Measurements from ENCODE around the gene FRMPD4.
"Not testable (repeated sequence)": the region's sequence is repeated elsewhere in the genome, so short reads cannot be mapped to it uniquely, and the experiment has no call there.

FRMPD4 gene

GRCh38 chrX:12538096-12538495, 399.8 kb downstream of the FRMPD4 start:
- not testable (repeated sequence) for DNase-seq (ENCODE audit: low read depth)

GRCh38 chrX:12542251-12542650, 404.0 kb downstream of the FRMPD4 start:
- not testable (repeated sequence) for DNase-seq (ENCODE audit: low read depth)

GRCh38 chrX:12548341-12548740, 410.1 kb downstream of the FRMPD4 start:
- DNase-seq (ENCODE audit: low read depth): no peak

- DNase-seq (ENCODE audit: low read depth): no peak
These were observed 410.5 kb downstream of the FRMPD4 start for GRCh38 chrX:12548746-12549145.

GRCh38 chrX:12554206-12554605, 415.9 kb downstream of the FRMPD4 start:
- DNase-seq (ENCODE audit: low read depth): no peak

- no peak for DNase-seq (ENCODE audit: low read depth)
These were observed 424.8 kb downstream of the FRMPD4 start for GRCh38 chrX:12563121-12563520.

GRCh38 chrX:12564221-12564620, 425.9 kb downstream of the FRMPD4 start:
- no peak for DNase-seq (ENCODE audit: low read depth)

- no peak for DNase-seq (ENCODE audit: low read depth)
These were observed 429.6 kb downstream of the FRMPD4 start for GRCh38 chrX:12567857-12568256.

GRCh38 chrX:12570859-12571501, 432.7 kb downstream of the FRMPD4 start:
- no peak for DNase-seq (ENCODE audit: low read depth)

- DNase-seq (ENCODE audit: low read depth): no peak
These were observed 441.0 kb downstream of the FRMPD4 start for GRCh38 chrX:12579311-12579710.

GRCh38 chrX:12580548-12580947, 442.3 kb downstream of the FRMPD4 start:
- no peak for DNase-seq (ENCODE audit: low read depth)

- no peak for DNase-seq (ENCODE audit: low read depth)
These were observed 443.3 kb downstream of the FRMPD4 start for GRCh38 chrX:12581546-12581945.

GRCh38 chrX:12582649-12583048, 444.4 kb downstream of the FRMPD4 start:
- no peak for DNase-seq (ENCODE audit: low read depth)

- DNase-seq (ENCODE audit: low read depth): no peak
These were observed 445.3 kb downstream of the FRMPD4 start for GRCh38 chrX:12583543-12583942.

- DNase-seq (ENCODE audit: low read depth): no peak
These were observed 457.4 kb downstream of the FRMPD4 start for GRCh38 chrX:12595720-12596119.

- DNase-seq (ENCODE audit: low read depth): no peak
These were observed 471.8 kb downstream of the FRMPD4 start for GRCh38 chrX:12610079-12610478.

- DNase-seq (ENCODE audit: low read depth): no peak
These were observed 473.2 kb downstream of the FRMPD4 start for GRCh38 chrX:12611471-12611870.

- no peak for DNase-seq (ENCODE audit: low read depth)
These were observed 476.0 kb downstream of the FRMPD4 start for GRCh38 chrX:12614266-12614665.

- DNase-seq (ENCODE audit: low read depth): no peak
These were observed 476.8 kb downstream of the FRMPD4 start for GRCh38 chrX:12615061-12615460.

GRCh38 chrX:12617241-12617640, 479.0 kb downstream of the FRMPD4 start:
- DNase-seq (ENCODE audit: low read depth): no peak

- no peak for DNase-seq (ENCODE audit: low read depth)
These were observed 509.0 kb downstream of the FRMPD4 start for GRCh38 chrX:12647230-12647629.

GRCh38 chrX:12648995-12649394, 510.7 kb downstream of the FRMPD4 start:
- DNase-seq (ENCODE audit: low read depth): no peak

- DNase-seq (ENCODE audit: low read depth): no peak
These were observed 519.2 kb downstream of the FRMPD4 start for GRCh38 chrX:12657433-12657832.

- no peak for DNase-seq (ENCODE audit: low read depth)
These were observed 519.6 kb downstream of the FRMPD4 start for GRCh38 chrX:12657881-12658280.

GRCh38 chrX:12661464-12661863, 523.2 kb downstream of the FRMPD4 start:
- DNase-seq (ENCODE audit: low read depth): no peak
